Neural cell (in vitro differentiated cells): ENCODE results near the gene IMMP2L. TPM values are rescaled to one million over a fixed set of nuclear protein-coding genes. Genes with fewer than 3 reads are reported as not detected.
A peak's percentile ranks its signal among the peaks of the same experiment; 100 is the strongest.

Experiments used
- H2AFZ ChIP-seq: fragments of 200-600, 300-800 bp; sonication (generic), shearing (Covaris generic); 2 replicates; pipeline ENCODE4 v1.6.0; 2014; ENCODE audit warnings: low read depth, mild to moderate bottlenecking, antibody characterized with exemption, low read length, moderate library complexity
- H3F3A ChIP-seq: fragments of 200-600 bp; shearing (Covaris generic); 2 replicates; pipeline ENCODE4 v1.6.1; 2016; ENCODE audit warnings: mild to moderate bottlenecking, moderate library complexity, mixed read lengths, antibody characterized with exemption, low read length; ENCODE audit not compliant: insufficient read depth, poor library complexity, severe bottlenecking
- H3K27ac ChIP-seq: fragments of 200-600, 300-800 bp; sonication (generic), shearing (Covaris generic); 2 replicates; pipeline ENCODE4 v1.5.1; 2014; ENCODE audit warnings: mild to moderate bottlenecking, low read length, moderate library complexity
- H3K27me3 ChIP-seq: fragments of 300-800, 200-600 bp; sonication (generic), shearing (Covaris generic); 2 replicates; pipeline ENCODE4 v1.6.0; 2014; ENCODE audit warnings: mild to moderate bottlenecking, low read depth, low read length, moderate library complexity; ENCODE audit not compliant: insufficient read depth
- H3K36me3 ChIP-seq: fragments of 300-800, 200-600 bp; sonication (generic), shearing (Covaris generic); 2 replicates; pipeline ENCODE4 v1.5.1; 2014; ENCODE audit warnings: mild to moderate bottlenecking, antibody characterized with exemption, low read length, moderate library complexity; ENCODE audit not compliant: insufficient read depth
- H3K4me2 ChIP-seq: fragments of 300-800, 200-600 bp; sonication (generic), shearing (Covaris generic); 2 replicates; pipeline ENCODE4 v1.6.0; 2014; ENCODE audit warnings: mild to moderate bottlenecking, low read length
- H3K4me3 ChIP-seq: fragments of 300-800, 200-600 bp; sonication (generic), shearing (Covaris generic); 2 replicates; pipeline ENCODE4 v1.5.1; 2014; ENCODE audit warnings: mild to moderate bottlenecking, low read length, moderate library complexity
- H3K79me2 ChIP-seq: fragments of 200-600 bp; shearing (Covaris generic); replicated peaks from 2 replicates; pipeline ENCODE4 v1.6.0; 2014; ENCODE audit warnings: mild to moderate bottlenecking, low read length, moderate library complexity; ENCODE audit not compliant: insufficient read depth
- H3K9ac ChIP-seq: fragments of 300-800, 200-600 bp; sonication (generic), shearing (Covaris generic); 2 replicates; pipeline ENCODE4 v1.6.1; 2016; ENCODE audit warnings: mild to moderate bottlenecking, low read length, mixed read lengths
- H3K9me2 ChIP-seq: fragments of 200-600 bp; shearing (Covaris generic); 2 replicates; pipeline ENCODE4 v1.6.1; 2016; ENCODE audit warnings: mild to moderate bottlenecking, low read length, mixed read lengths; ENCODE audit not compliant: insufficient read depth
- H3K9me3 ChIP-seq: fragments of 200-600, 300-800 bp; sonication (generic), shearing (Covaris generic); 2 replicates; pipeline ENCODE4 v1.6.1; 2016; ENCODE audit warnings: mild to moderate bottlenecking, mixed run types, low read length, moderate library complexity, mixed read lengths
- H4K20me1 ChIP-seq: fragments of 200-600 bp; shearing (Covaris generic); 2 replicates; pipeline ENCODE4 v1.6.1; 2016; ENCODE audit warnings: mild to moderate bottlenecking, mixed run types; ENCODE audit not compliant: insufficient read depth
- CTCF ChIP-seq: fragments of 450-650 bp; IDR thresholded peaks from 2 replicates; pipeline ENCODE4 v1.5.1; 2014; ENCODE audit warnings: antibody characterized with exemption, mild to moderate bottlenecking, moderate library complexity; ENCODE audit not compliant: poor library complexity, severe bottlenecking
- EP300 ChIP-seq: fragments of 450-650 bp; conservative IDR thresholded peaks from 2 replicates; pipeline ENCODE4 v1.6.1; 2014; ENCODE audit warnings: antibody characterized with exemption, mild to moderate bottlenecking, moderate library complexity; ENCODE audit not compliant: poor library complexity, severe bottlenecking
- EZH2 ChIP-seq: fragments of 200-600, 300-800 bp; shearing (Covaris generic), sonication (generic); IDR thresholded peaks from 2 replicates; pipeline ENCODE4 v1.6.1; 2014; ENCODE audit warnings: antibody characterized with exemption, low read length, borderline replicate concordance, mild to moderate bottlenecking; ENCODE audit not compliant: insufficient read depth, poor library complexity, severe bottlenecking
- MXI1 ChIP-seq: fragments of 450-650 bp; conservative IDR thresholded peaks from 2 replicates; pipeline ENCODE4 v1.6.1; 2014; ENCODE audit warnings: antibody characterized with exemption, mild to moderate bottlenecking; ENCODE audit not compliant: poor library complexity, severe bottlenecking
- POLR2AphosphoS5 ChIP-seq: IDR thresholded peaks from 2 replicates; pipeline ENCODE4 v1.6.1; 2012
- RAD21 ChIP-seq: fragments of 450-650 bp; conservative IDR thresholded peaks from 2 replicates; pipeline ENCODE4 v1.6.1; 2014; ENCODE audit warnings: antibody characterized with exemption, mild to moderate bottlenecking, moderate library complexity
- REST ChIP-seq: IDR thresholded peaks from 2 replicates; pipeline ENCODE4 v1.6.1; 2012; ENCODE audit warnings: borderline replicate concordance
- SMC3 ChIP-seq: fragments of 450-650 bp; conservative IDR thresholded peaks from 2 replicates; pipeline ENCODE4 v1.6.1; 2014; ENCODE audit warnings: antibody characterized with exemption, mild to moderate bottlenecking, moderate library complexity; ENCODE audit not compliant: poor library complexity
- TAF1 ChIP-seq: IDR thresholded peaks from 2 replicates; pipeline ENCODE4 v1.6.1; 2012; ENCODE audit warnings: low read depth
- polyA plus RNA-seq: library from polyadenylated mRNA; depleted of rRNA; stranded (reverse); fragments of >200 nt; gene quantifications from 2 replicates; pipeline ENCODE4 v1.2.3, GENCODE V29; 2014

The IMMP2L gene
- polyA plus RNA-seq, 1 donor from 2014 or later, result 9.7 TPM

- no peak overlapping the region for H3K4me2 ChIP-seq
These were observed 555.6 kb downstream of the IMMP2L start for GRCh38 chr7:111006691-111007090.

GRCh38 chr7:111006040-111006439 lies 556.3 kb downstream of the IMMP2L start:
- no peak for TF ChIP-seq EZH2
- no peak for TF ChIP-seq TAF1
- TF ChIP-seq EP300, result peak; percentile 31
- TF ChIP-seq POLR2AphosphoS5, result no peak
- H3K4me2 ChIP-seq, result no peak overlapping the region
- H3K79me2 ChIP-seq, result no peaks in the 10 kb centered on the region
- H3K9me2 ChIP-seq, result no peaks in the 10 kb centered on the region
- H3K9me3 ChIP-seq, result no peaks in the 10 kb centered on the region
- no peaks in the 10 kb centered on the region for H3K27me3 ChIP-seq
- no peaks in the 10 kb centered on the region for H3F3A ChIP-seq
- H3K36me3 ChIP-seq, result no peaks in the 10 kb centered on the region
- H2AFZ ChIP-seq, result no peak overlapping the region
- no peak overlapping the region for H3K4me3 ChIP-seq
- no peaks in the 10 kb centered on the region for H4K20me1 ChIP-seq
- H3K9ac ChIP-seq, result no peak overlapping the region
- peak overlapping the region; percentile 4 for H3K27ac ChIP-seq

More at GRCh38 chr7:111006691-111007090, 555.6 kb downstream of the IMMP2L start:
- Histone ChIP-seq H3K9ac (no peak overlapping the region), H3K9me3 (no peaks in the 10 kb centered on the region), H3K9me2 (no peaks in the 10 kb centered on the region), H2AFZ (no peak overlapping the region), H3F3A (no peaks in the 10 kb centered on the region), H3K4me3 (no peak overlapping the region), H3K27me3 (no peaks in the 10 kb centered on the region), H3K79me2 (no peaks in the 10 kb centered on the region), H3K36me3 (no peaks in the 10 kb centered on the region), H4K20me1 (no peaks in the 10 kb centered on the region), H3K27ac (no peak overlapping the region)
- TF ChIP-seq SMC3 (no peak), TAF1 (no peak)

GRCh38 chr7:111005445-111005844 lies 556.8 kb downstream of the IMMP2L start:
- Histone ChIP-seq H3K79me2 (no peaks in the 10 kb centered on the region), H3K9me3 (no peaks in the 10 kb centered on the region), H3K4me3 (no peak overlapping the region), H3K27ac (peak overlapping the region; percentile 4), H2AFZ (no peak overlapping the region), H3K27me3 (no peaks in the 10 kb centered on the region), H3K4me2 (no peak overlapping the region), H3F3A (no peaks in the 10 kb centered on the region), H3K36me3 (no peaks in the 10 kb centered on the region), H3K9me2 (no peaks in the 10 kb centered on the region), H3K9ac (no peak overlapping the region), H4K20me1 (no peaks in the 10 kb centered on the region)
- no peak for TF ChIP-seq POLR2AphosphoS5
- TF ChIP-seq EP300, result no peak
- no peak for TF ChIP-seq MXI1
- TF ChIP-seq SMC3, result no peak
- no peak for TF ChIP-seq CTCF
- no peak for TF ChIP-seq RAD21
- TF ChIP-seq TAF1, result no peak
- no peak for TF ChIP-seq EZH2
- no peak for TF ChIP-seq REST
